ENCODE measurements around the gene SHC2. TPM values are rescaled to one million over a fixed set of nuclear protein-coding genes. Genes with fewer than 3 reads are reported as not detected.
"Not testable (repeated sequence)": the region's sequence is repeated elsewhere in the genome, so short reads cannot be mapped to it uniquely, and the experiment has no call there.

The SHC2 gene
- total and polyA plus RNA-seq, 2 of the 8 experiments (the other 6 are each of a cell fraction or from before 2014, with no cell fraction given), result 4.4 to 7.3 TPM

DNA sequence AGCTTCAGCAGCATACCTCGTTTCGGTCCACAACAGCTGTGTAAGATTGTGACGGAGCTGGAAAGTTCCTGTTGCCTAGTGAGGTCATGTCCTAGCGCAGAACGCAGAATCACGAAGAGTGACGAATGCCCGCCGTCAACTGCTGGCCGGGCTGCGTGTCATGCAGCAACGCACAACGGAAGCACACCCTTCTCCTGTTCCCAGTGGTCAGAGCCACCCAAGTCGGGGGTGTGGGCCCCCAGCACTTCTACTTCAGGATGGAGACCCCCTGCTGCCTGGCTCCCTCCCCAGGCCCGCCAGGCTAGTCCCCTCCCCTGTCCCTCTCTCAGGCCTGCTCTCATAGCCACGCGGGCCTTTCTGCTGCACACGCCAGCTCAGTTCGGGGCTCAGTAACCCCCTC, 77.8 kb downstream of the SHC2 start (continued):
- no peak for TF ChIP-seq ASH2L (IDR thresholded peaks at IDR 0.05; ENCODE audit: low read length)

DNA sequence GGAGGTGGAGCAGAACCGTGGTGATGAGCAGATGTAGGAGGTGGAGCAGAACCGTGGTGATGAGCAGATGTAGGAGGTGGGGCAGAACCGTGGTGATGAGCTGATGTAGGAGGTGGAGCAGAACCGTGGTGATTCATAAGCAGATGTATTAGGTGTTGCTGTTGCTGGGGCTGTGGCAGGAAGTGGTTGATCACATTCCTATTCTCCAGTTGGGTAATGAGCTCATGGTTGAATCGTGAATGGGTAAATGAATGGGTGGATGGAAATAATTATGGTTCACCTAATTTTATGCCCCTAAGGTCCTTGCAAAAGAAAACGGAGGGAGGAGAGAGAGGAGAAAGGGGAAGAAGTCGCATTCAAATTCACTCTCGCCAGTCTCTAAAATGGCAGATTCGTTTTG, 78.3 kb downstream of the SHC2 start:
- WGBS, 2 experiments (ENCODE audit: extremely low coverage in 1 of 2, insufficient coverage in 1 of 2, insufficient read length in 1 of 2, insufficient replicate concordance in 2 of 2, low coverage in 1 of 2, low lambda C conversion rate in 2 of 2, missing lambda C conversion rate in 1 of 2), result 87% methylated on average over 8 of the region's 9 CpGs; no CpG with 5 or more reads in 1 of the 2 experiments

More for the DNA sequence above, 78.3 kb downstream of the SHC2 start:
- not testable (repeated sequence) for H3K9me3 ChIP-seq (ENCODE audit: insufficient read depth in 2 of 2, low read depth in 1 of 2, low read length in 1 of 2); H2BK120ac ChIP-seq (replicated peaks; ENCODE audit: low read depth, low read length); H3K79me1 ChIP-seq (ENCODE audit: low read depth, low read length); H2AK5ac ChIP-seq (ENCODE audit: low read depth, low read length); H3K23me2 ChIP-seq (ENCODE audit: low read depth, low read length); H3K27ac ChIP-seq (ENCODE audit: low read depth, low read length); H2BK20ac ChIP-seq (ENCODE audit: low read length); H3K4ac ChIP-seq (replicated peaks; ENCODE audit: insufficient read length, low read depth, low read length); H3K4me2 ChIP-seq (ENCODE audit: insufficient read depth in 1 of 2, low read depth in 2 of 2, low read length in 2 of 2); H3K4me1 ChIP-seq (replicated peaks in 1 of 4; ENCODE audit: control insufficient read depth in 3 of 4, insufficient read depth in 4 of 4, low read length in 3 of 4); H3K36me3 ChIP-seq (ENCODE audit: control insufficient read depth in 2 of 4, insufficient read depth in 4 of 4, low read length in 3 of 4); H2BK15ac ChIP-seq (ENCODE audit: low read length); H4K20me1 ChIP-seq (replicated peaks in 1 of 2; ENCODE audit: control insufficient read depth in 1 of 2, insufficient read depth in 2 of 2, low read length in 2 of 2); H4K8ac ChIP-seq (ENCODE audit: extremely low read depth, insufficient read depth, low read length); H2BK5ac ChIP-seq (ENCODE audit: low read depth, low read length); FAIRE-seq; H3K9ac ChIP-seq (replicated peaks in 1 of 4; ENCODE audit: extremely low read depth in 1 of 4, low read depth in 3 of 4, low read length in 3 of 4); H3K23ac ChIP-seq (ENCODE audit: insufficient read length); H2AFZ ChIP-seq (ENCODE audit: low read length); H3K56ac ChIP-seq (replicated peaks; ENCODE audit: insufficient read length, low read depth, low read length); H3K14ac ChIP-seq (ENCODE audit: insufficient read length); H4K5ac ChIP-seq (ENCODE audit: insufficient read length, low read depth, low read length); H3K79me2 ChIP-seq (ENCODE audit: control insufficient read depth in 1 of 2, insufficient read depth in 2 of 2, low read length in 2 of 2); H4K91ac ChIP-seq (replicated peaks; ENCODE audit: insufficient read length, low read length); H2BK12ac ChIP-seq (ENCODE audit: low read depth, low read length); H3K18ac ChIP-seq (ENCODE audit: extremely low read depth, low read length); H3K27me3 ChIP-seq (replicated peaks in 1 of 4; ENCODE audit: control insufficient read depth in 3 of 4, extremely low read depth in 1 of 4, insufficient read depth in 3 of 4, low read length in 3 of 4); DNase-seq (ENCODE audit: low read depth in 1 of 2, low spot score in 2 of 2); H3K4me3 ChIP-seq (ENCODE audit: extremely low read depth in 1 of 4, insufficient read depth in 2 of 4, low read depth in 3 of 4, low read length in 4 of 4)
- CTCF ChIA-PET (ENCODE audit: partially characterized antibody), result interaction anchor here (0.8 to 3.1 kb wide), 5 partner anchors 8 to 128 kb away, joined by 3 to 20 read pairs (median 16); partner anchors contain the start of gene TPGS1
- POLR2A ChIA-PET (ENCODE audit: partially characterized antibody), result interaction anchor here (0.7 to 1.2 kb wide), 2 partner anchors 19 to 128 kb away, joined by 3 read pairs; no protein-coding TSS in a partner anchor

All from H1 (cell line).